Measurements from ENCODE around the gene FRMD4A.
"Not testable (repeated sequence)": the region's sequence is repeated elsewhere in the genome, so short reads cannot be mapped to it uniquely, and the experiment has no call there.

Gene FRMD4A

DNA sequence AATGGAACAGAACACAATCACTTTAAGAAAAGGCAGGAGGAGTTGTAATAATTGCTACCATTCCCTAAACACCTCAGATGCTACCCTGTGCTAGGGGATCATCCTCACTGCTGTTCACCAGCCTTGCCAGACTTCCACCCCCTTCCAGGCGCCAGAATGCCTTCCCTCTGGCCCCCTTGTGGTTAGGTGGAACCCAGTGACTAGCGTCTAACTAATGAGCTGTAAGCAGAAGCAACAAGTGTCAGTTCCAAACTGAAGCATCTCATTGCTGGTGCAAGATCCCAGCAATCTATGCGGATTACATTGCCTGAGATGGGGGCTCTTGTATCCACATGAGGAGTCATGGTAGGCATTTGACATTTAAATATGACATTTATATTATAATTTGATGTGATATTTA is 86.6 kb downstream of the FRMD4A start:
- in situ Hi-C loops (cut with MboI; ENCODE audit: low sequenced_read_pairs) = no loop called here

DNA sequence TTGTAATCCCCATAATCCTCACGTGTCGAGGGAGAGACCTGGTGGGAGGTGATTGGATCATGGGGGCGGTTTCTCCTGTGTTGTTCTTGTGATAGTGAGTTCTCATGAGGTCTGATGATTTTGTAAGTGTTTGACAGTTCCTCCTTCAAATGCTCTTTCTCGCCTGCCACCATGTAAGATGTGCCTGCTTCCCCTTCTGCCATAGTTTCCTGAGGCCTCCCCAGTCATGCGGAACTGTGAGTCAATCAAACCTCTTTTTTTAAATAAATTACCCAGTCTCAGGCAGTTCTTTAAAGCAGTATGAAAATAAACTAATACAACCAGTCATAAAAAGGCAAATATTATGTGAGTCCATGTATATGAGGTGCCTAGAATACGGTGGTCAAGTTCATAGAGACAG is 87.5 kb downstream of the FRMD4A start:
- in situ Hi-C loops (cut with MboI; ENCODE audit: low sequenced_read_pairs) = no loop called here

DNA sequence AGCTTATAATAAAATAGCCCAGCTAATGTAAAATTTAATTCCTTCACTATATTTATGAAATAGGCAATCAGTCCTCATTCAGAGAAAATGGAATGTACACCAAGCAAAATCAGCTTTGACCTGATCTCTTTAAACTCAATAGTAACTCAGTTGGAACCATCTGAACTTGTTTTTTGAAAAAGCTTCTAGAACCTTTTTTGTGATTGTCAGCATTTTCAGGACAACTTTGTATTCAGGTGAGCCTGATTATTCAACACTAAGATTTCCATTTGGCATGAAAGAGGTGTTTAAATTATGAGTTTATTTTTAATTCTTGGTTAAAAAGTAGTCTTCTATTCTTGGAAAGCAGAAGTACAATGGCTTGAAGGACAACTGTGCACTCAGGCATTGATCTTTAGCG is 89.5 kb downstream of the FRMD4A start:
- in situ Hi-C loops (cut with MboI; ENCODE audit: low sequenced_read_pairs) = no loop called here

- in situ Hi-C loops (cut with MboI; ENCODE audit: low sequenced_read_pairs) = no loop called here
These were observed 90.2 kb downstream of the FRMD4A start for GRCh38 chr10:14240253-14241189.

DNA sequence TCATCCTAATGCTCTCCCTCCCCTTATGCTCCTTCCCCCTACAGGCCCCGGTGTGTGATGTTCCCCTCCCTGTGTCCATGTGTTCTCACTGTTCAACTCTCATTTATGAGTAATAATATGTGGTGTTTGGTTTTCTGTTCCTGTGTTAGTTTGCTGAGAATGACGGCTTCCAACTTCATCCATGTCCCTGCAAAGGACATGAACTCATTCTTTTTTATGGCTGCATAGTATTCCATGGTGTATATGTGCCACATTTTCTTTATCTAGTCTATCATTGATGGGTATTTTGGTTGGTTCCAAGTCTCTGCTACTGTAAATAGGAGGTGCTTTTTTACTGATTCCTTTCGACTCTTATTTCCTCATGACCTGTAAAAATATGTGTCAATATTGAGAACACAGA is 92.1 kb downstream of the FRMD4A start:
- in situ Hi-C loops (cut with MboI; ENCODE audit: low sequenced_read_pairs) = not testable (repeated sequence)

- in situ Hi-C loops (cut with MboI; ENCODE audit: low sequenced_read_pairs) = no loop called here
These were observed 94.4 kb downstream of the FRMD4A start for GRCh38 chr10:14236341-14236740.

DNA sequence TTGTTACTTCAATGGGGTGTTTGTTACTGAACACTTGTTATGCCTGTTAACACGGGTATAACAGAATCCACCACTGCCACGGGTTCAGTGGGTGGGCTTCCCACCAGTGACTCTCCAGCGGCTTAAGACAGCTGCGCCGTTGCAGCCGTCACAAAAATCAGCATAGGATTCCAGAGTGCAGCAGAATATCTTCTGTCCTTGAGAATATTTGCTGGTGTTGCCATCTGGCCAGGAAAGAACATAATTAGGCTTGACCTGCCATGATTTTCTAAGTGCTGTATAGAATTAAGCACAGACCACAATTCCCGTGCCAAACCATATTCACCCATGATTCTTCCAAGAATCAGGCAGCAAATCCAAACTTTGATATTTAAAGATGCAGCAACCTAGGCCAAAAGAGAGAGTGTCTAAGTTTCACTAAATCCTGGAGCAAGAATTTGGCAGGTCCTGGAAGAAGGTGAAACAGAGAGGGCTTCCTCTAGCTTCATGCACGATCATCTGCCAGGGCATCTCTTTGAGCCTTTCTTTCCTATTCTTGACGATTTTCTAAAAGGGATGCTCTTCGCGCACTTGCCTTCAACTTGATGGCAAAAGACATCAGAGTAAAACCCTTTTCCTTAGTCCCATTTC is 95.0 kb downstream of the FRMD4A start:
- in situ Hi-C loops (cut with MboI; ENCODE audit: low sequenced_read_pairs) = no loop called here

- in situ Hi-C loops (cut with MboI; ENCODE audit: low sequenced_read_pairs) = no loop called here
These were observed 97.2 kb downstream of the FRMD4A start for GRCh38 chr10:14233566-14233965.

- in situ Hi-C loops (cut with MboI; ENCODE audit: low sequenced_read_pairs) = not testable (repeated sequence)
These were observed 101.9 kb downstream of the FRMD4A start for GRCh38 chr10:14228798-14229197.

- in situ Hi-C loops (cut with MboI; ENCODE audit: low sequenced_read_pairs) = no loop called here
These were observed 105.3 kb downstream of the FRMD4A start for GRCh38 chr10:14225379-14225778.

DNA sequence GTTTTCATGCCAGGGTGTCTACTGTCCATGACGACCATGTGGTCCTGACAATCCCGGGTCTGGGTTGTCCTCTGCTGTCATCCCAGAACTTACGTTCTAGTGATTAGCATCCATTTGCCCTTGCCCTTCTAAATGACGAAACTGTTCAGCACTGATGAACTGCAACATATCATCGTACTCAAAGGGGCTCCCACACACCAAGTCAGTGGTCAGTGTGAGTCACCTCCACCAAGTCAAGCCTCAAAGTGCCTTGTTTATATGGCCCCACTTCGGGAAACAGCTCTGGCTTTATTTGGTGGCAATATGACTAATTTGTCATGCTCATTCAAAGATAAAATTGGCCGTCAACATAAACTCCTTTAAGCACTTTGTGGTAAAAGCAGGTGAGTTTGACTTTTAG is 110.7 kb downstream of the FRMD4A start:
- in situ Hi-C loops (cut with MboI; ENCODE audit: low sequenced_read_pairs) = no loop called here

DNA sequence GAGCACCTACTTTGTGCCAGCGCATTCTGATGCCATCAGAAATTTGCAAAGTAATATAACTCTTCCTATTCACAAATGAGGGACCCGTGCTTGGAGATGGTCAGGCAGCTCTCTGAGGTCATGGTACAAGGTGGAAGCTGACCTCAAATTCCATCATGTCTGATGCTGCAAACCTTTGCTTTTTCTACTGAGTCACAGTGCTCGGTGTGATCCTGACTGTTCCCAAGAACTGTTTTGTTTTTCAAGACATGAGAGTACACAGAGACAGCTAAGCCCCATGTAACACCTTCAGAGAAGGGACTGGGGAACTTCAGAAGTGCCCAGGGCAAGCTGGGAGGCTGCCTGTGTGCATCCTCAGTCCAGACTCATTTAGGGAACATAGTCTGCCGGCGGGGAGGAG is 111.3 kb downstream of the FRMD4A start:
- in situ Hi-C loops (cut with MboI; ENCODE audit: low sequenced_read_pairs) = no loop called here

DNA sequence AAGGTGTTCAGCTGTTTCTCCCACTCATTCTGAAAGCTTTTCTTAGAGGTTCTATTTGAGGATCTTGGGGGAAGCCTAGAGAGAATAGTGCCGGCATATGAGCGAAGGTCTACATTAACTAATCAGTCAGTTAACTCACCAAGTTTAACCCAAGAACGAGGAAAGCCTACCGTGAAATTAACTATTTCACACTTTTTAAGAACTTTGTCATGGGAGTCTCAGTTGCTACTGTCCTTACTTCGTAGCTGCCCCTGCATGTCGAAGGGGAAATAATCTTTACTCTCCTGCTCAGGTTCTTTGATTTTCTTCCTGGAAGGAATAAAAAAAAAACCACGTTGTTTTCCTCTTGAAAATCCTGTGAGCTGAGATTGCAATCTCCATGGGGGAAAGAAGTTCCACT is 115.1 kb downstream of the FRMD4A start:
- in situ Hi-C loops (cut with MboI; ENCODE audit: low sequenced_read_pairs) = no loop called here

GRCh38 chr10:14213703-14214102 is 117.0 kb downstream of the FRMD4A start:
- in situ Hi-C loops (cut with MboI; ENCODE audit: low sequenced_read_pairs) = not testable (repeated sequence)

GRCh38 chr10:14211610-14212009 is 119.1 kb downstream of the FRMD4A start:
- in situ Hi-C loops (cut with MboI; ENCODE audit: low sequenced_read_pairs) = no loop called here

- in situ Hi-C loops (cut with MboI; ENCODE audit: low sequenced_read_pairs) = no loop called here
These were observed 122.5 kb downstream of the FRMD4A start for GRCh38 chr10:14208231-14208630.

- in situ Hi-C loops (cut with MboI; ENCODE audit: low sequenced_read_pairs) = no loop called here
These were observed 125.5 kb downstream of the FRMD4A start for GRCh38 chr10:14205233-14205632.

DNA sequence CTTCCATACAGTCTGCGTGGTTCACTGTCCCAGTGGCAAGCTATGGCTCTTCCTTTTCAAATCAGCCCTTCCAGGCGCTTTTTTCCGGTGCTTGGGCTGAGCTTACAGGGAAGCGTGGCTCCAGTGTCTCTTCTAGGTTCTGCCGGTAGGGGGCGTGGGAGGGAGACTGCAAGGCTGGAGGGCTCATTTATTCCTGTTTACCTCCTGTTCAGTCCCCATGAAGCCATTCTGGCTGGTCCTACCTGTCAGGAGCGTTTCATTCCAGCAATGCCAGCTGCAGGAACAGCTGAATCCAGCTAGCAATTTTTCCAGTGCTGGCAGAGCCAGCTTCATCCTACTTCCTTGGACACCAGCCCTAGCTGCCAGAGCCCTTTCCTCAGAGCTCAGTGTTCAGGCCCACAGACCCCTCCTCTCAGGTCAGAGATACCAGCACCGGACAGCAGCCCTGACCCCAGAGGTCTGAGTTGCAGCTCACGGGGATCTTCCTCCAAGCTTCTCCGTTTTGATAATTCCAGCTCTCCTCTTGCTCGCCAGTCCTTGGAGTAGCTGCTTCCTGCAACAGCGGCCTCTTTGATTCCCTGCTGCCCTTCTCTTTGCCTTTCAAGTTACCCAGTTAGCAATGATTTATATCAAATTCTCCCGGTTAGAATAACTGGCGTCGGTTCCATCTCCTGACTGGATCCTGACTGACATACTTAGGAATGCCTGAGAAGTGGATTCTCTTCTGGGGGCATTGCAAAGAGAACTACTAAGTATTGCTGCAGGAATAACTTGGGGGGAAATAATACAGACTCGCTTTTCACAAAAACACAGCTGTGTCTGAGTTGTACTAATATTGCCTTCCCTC is 129.8 kb downstream of the FRMD4A start:
- in situ Hi-C loops (cut with MboI; ENCODE audit: low sequenced_read_pairs) = no loop called here

GRCh38 chr10:14199098-14199497 is 131.6 kb downstream of the FRMD4A start:
- in situ Hi-C loops (cut with MboI; ENCODE audit: low sequenced_read_pairs) = not testable (repeated sequence)

GRCh38 chr10:14198078-14198477 is 132.6 kb downstream of the FRMD4A start:
- in situ Hi-C loops (cut with MboI; ENCODE audit: low sequenced_read_pairs) = no loop called here

DNA sequence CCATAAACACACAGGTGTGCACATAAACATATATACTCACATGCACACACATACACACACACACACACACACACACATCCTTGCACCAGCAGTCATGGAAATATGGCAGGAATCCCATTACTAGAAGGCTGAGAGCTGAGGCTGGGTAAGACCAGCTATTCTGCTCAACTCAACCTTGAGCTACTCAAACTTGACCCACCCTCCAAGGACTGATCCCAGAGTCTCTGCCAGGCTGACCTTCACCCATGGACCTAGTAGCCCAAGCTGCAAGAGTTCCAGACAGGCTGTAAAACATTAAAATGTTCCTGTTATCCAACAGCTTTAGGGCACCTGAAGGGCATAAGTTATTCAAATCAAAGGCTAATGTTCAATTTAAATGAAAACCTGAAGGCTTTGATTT is 134.6 kb downstream of the FRMD4A start:
- in situ Hi-C loops (cut with MboI; ENCODE audit: low sequenced_read_pairs) = no loop called here

Data from HL-60/S4 treated with retinoic acid at 250 ng/mL for 4 days and 3 days (cell line).